SU-DHL-6 (cell line): ENCODE measurements around the gene KLK1.

Experiments
- H2AFZ ChIP-seq: fragments of 200-600 bp; sonication (generic); 2 replicates; pipeline ENCODE4 v1.6.1; 2014; ENCODE audit warnings: low read depth, mild to moderate bottlenecking, moderate library complexity, mixed read lengths, antibody characterized with exemption, low read length; ENCODE audit not compliant: severe bottlenecking
- H3F3A ChIP-seq: fragments of 200-600 bp; shearing (Covaris generic); 2 replicates; pipeline ENCODE4 v1.6.0; 2016; ENCODE audit warnings: antibody characterized with exemption, mild to moderate bottlenecking; ENCODE audit not compliant: insufficient read depth
- H3K27ac ChIP-seq: fragments of 200-600 bp; sonication (generic); 2 replicates; pipeline ENCODE4 v1.5.1; 2016; ENCODE audit warnings: low read depth, mild to moderate bottlenecking, low read length, moderate library complexity, mixed read lengths
- H3K27me3 ChIP-seq: fragments of 200-600 bp; sonication (generic), shearing (Covaris generic); 2 replicates; pipeline ENCODE4 v1.6.0; 2014; ENCODE audit warnings: mild to moderate bottlenecking, low read length
- H3K36me3 ChIP-seq: fragments of 200-600 bp; sonication (generic); 2 replicates; pipeline ENCODE4 v1.6.1; 2014; ENCODE audit warnings: mild to moderate bottlenecking, low read length, mixed read lengths
- H3K4me2 ChIP-seq: fragments of 300-600, 200-600 bp; shearing (Covaris generic), sonication (generic); 2 replicates; pipeline ENCODE4 v1.6.0; 2014; ENCODE audit warnings: low read length, low read depth, mild to moderate bottlenecking; ENCODE audit not compliant: poor library complexity, severe bottlenecking
- H3K4me3 ChIP-seq: fragments of 200-600 bp; sonication (generic); 2 replicates; pipeline ENCODE4 v1.5.1; 2014; ENCODE audit warnings: antibody characterized with exemption, low read length, mild to moderate bottlenecking, mixed read lengths; ENCODE audit not compliant: insufficient read depth, poor library complexity, severe bottlenecking
- H3K79me2 ChIP-seq: fragments of 200-600 bp; sonication (generic); 2 replicates; pipeline ENCODE4 v1.6.1; 2014; ENCODE audit warnings: mild to moderate bottlenecking, low read length, moderate library complexity; ENCODE audit not compliant: insufficient read depth
- H3K9ac ChIP-seq: fragments of 200-600 bp; sonication (generic); 2 replicates; pipeline ENCODE4 v1.7.0; 2014; ENCODE audit warnings: mild to moderate bottlenecking, low read length
- H3K9me2 ChIP-seq: fragments of 200-600 bp; sonication (generic); replicated peaks from 2 replicates; pipeline ENCODE4 v1.6.1; 2014; ENCODE audit warnings: low read length; ENCODE audit not compliant: insufficient read depth
- H3K9me3 ChIP-seq: fragments of 200-600 bp; sonication (generic); 2 replicates; pipeline ENCODE4 v1.6.1; 2014; ENCODE audit warnings: low read length, mixed read lengths; ENCODE audit not compliant: insufficient read depth
- H4K20me1 ChIP-seq: fragments of 200-600 bp; sonication (generic); 2 replicates; pipeline ENCODE4 v1.6.1; 2014; ENCODE audit warnings: low read depth, mild to moderate bottlenecking, antibody characterized with exemption, low read length, moderate library complexity, mixed read lengths
- CTCF ChIP-seq: fragments of 200-600 bp; sonication (generic); IDR thresholded peaks from one replicate; pipeline ENCODE4 v1.5.1; 2017; ENCODE audit warnings: antibody characterized with exemption, mild to moderate bottlenecking, low read length, moderate library complexity; ENCODE audit not compliant: insufficient read depth, poor library complexity, severe bottlenecking
- EZH2phosphoT487 ChIP-seq: fragments of 200-600 bp; sonication (generic), shearing (Covaris generic); conservative IDR thresholded peaks from 2 replicates; pipeline ENCODE4 v1.6.1; 2018; ENCODE audit warnings: mild to moderate bottlenecking, antibody characterized with exemption, low read length, moderate library complexity, mixed read lengths

Gene KLK1

GRCh38 chr19:50842130-50842529, 18.5 kb upstream of the KLK1 start:
- no peak overlapping the region for H3K27ac ChIP-seq
- no peak overlapping the region for H3K4me3 ChIP-seq
- H3K9ac ChIP-seq = no peak overlapping the region
- no peaks in the 10 kb centered on the region for H3K9me3 ChIP-seq
- no peaks in the 10 kb centered on the region for H3K9me2 ChIP-seq
- TF ChIP-seq EZH2phosphoT487 = no peak
- no peak for TF ChIP-seq CTCF
- no peaks in the 10 kb centered on the region; the same call in 1 of the 2 replicates for H3K27me3 ChIP-seq
- H2AFZ ChIP-seq = no peak overlapping the region
- H3F3A ChIP-seq = no peaks in the 10 kb centered on the region
- no peak overlapping the region for H3K4me2 ChIP-seq
- H3K36me3 ChIP-seq = no peaks in the 10 kb centered on the region
- H4K20me1 ChIP-seq = no peaks in the 10 kb centered on the region
- H3K79me2 ChIP-seq = no peaks in the 10 kb centered on the region

- Histone ChIP-seq H4K20me1 (no peaks in the 10 kb centered on the region), H3K4me2 (no peak overlapping the region), H3K27me3 (no peaks in the 10 kb centered on the region), H3K36me3 (no peaks in the 10 kb centered on the region), H3F3A (no peaks in the 10 kb centered on the region), H3K27ac (no peak overlapping the region), H3K9ac (no peak overlapping the region), H3K79me2 (no peaks in the 10 kb centered on the region), H3K9me2 (no peaks in the 10 kb centered on the region), H3K4me3 (no peak overlapping the region), H2AFZ (no peak overlapping the region), H3K9me3 (no peaks in the 10 kb centered on the region)
- TF ChIP-seq EZH2phosphoT487 (no peak), CTCF (no peak)
Observed at GRCh38 chr19:50839712-50840655, 16.4 kb upstream of the KLK1 start.

GRCh38 chr19:50838239-50838638, 14.7 kb upstream of the KLK1 start:
- Histone ChIP-seq H3K27me3 (no peaks in the 10 kb centered on the region), H3K9me2 (no peaks in the 10 kb centered on the region), H3K9me3 (no peaks in the 10 kb centered on the region), H4K20me1 (no peaks in the 10 kb centered on the region), H3F3A (no peaks in the 10 kb centered on the region), H3K27ac (no peak overlapping the region), H3K79me2 (no peaks in the 10 kb centered on the region), H2AFZ (no peak overlapping the region), H3K4me2 (no peak overlapping the region), H3K9ac (no peak overlapping the region), H3K4me3 (no peak overlapping the region), H3K36me3 (no peaks in the 10 kb centered on the region)
- no peak for TF ChIP-seq EZH2phosphoT487
- no peak for TF ChIP-seq CTCF
